NCI-H1105 (cell line): ENCODE data around the gene PFKFB3.

Source experiments
- DNase-seq: peaks from one replicate; lab custom pipeline; 2025; lab: John Stamatoyannopoulos, UW

Gene PFKFB3

GRCh38 chr10:6220418-6221191 is 17.9 kb downstream of the PFKFB3 start:
- DNase-seq, result no peak

GRCh38 chr10:6221192-6221940 is 18.6 kb downstream of the PFKFB3 start:
- no peak for DNase-seq

GRCh38 chr10:6221971-6222751 is 19.4 kb downstream of the PFKFB3 start:
- DNase-seq, result no peak

GRCh38 chr10:6222755-6223154 is 20.0 kb downstream of the PFKFB3 start:
- DNase-seq, result no peak

GRCh38 chr10:6223981-6224380 is 21.2 kb downstream of the PFKFB3 start:
- DNase-seq, result no peak

- no peak for DNase-seq
These were observed 22.0 kb downstream of the PFKFB3 start for GRCh38 chr10:6224781-6225180.

GRCh38 chr10:6225263-6225814 is 22.6 kb downstream of the PFKFB3 start:
- no peak for DNase-seq

GRCh38 chr10:6226216-6226615 is 23.5 kb downstream of the PFKFB3 start:
- DNase-seq, result no peak

GRCh38 chr10:6227346-6227745 is 24.6 kb downstream of the PFKFB3 start:
- no peak for DNase-seq

- DNase-seq, result no peak
These were observed 25.3 kb downstream of the PFKFB3 start for GRCh38 chr10:6228010-6228511.

GRCh38 chr10:6228647-6229046 is 25.9 kb downstream of the PFKFB3 start:
- DNase-seq, result no peak

- DNase-seq, result no peak
These were observed 26.6 kb downstream of the PFKFB3 start for GRCh38 chr10:6229290-6229689.

- no peak for DNase-seq
These were observed 27.0 kb downstream of the PFKFB3 start for GRCh38 chr10:6229746-6230145.

GRCh38 chr10:6230315-6230714 is 27.6 kb downstream of the PFKFB3 start:
- no peak for DNase-seq

- DNase-seq, result no peak
These were observed 28.4 kb downstream of the PFKFB3 start for GRCh38 chr10:6231146-6231545.

GRCh38 chr10:6231730-6232129 is 29.0 kb downstream of the PFKFB3 start:
- DNase-seq, result no peak

- DNase-seq, result no peak
These were observed 29.6 kb downstream of the PFKFB3 start for GRCh38 chr10:6232225-6232807.

- no peak for DNase-seq
These were observed 30.4 kb downstream of the PFKFB3 start for GRCh38 chr10:6232846-6233724.

GRCh38 chr10:6233725-6234277 is 31.1 kb downstream of the PFKFB3 start:
- no peak for DNase-seq

GRCh38 chr10:6234371-6234770 is 31.6 kb downstream of the PFKFB3 start:
- no peak for DNase-seq
